RWPE1 (cell line): Measurements from ENCODE around the gene MSI1.

Experiments
- CTCF ChIA-PET: fragments of 350-600 bp; sonication (Branson Sonifier 250); formaldehyde crosslinking; extraction: SDS; loops from one replicate; lab custom pipeline; 2021; lab: Yijun Ruan, JAX
- POLR2A ChIA-PET: fragments of 400-600 bp; formaldehyde crosslinking; extraction: SDS; loops from one replicate; lab custom pipeline; 2020; ENCODE audit warnings: antibody characterized with exemption; ENCODE audit not compliant: low non-redundant PET; lab: Yijun Ruan, JAX
- DNase-seq: peaks from one replicate; pipeline ENCODE4 v3.0.0; 2012; ENCODE audit warnings: low spot score
- H3K27ac ChIP-seq: fragments of 450-650 bp; 2 replicates; pipeline ENCODE4 v1.5.1; 2017
- CTCF ChIP-seq: fragments of 450-650 bp; conservative IDR thresholded peaks from 2 replicates; pipeline ENCODE4 v1.5.1; 2017; ENCODE audit warnings: low read depth, mild to moderate bottlenecking

MSI1 gene

DNA sequence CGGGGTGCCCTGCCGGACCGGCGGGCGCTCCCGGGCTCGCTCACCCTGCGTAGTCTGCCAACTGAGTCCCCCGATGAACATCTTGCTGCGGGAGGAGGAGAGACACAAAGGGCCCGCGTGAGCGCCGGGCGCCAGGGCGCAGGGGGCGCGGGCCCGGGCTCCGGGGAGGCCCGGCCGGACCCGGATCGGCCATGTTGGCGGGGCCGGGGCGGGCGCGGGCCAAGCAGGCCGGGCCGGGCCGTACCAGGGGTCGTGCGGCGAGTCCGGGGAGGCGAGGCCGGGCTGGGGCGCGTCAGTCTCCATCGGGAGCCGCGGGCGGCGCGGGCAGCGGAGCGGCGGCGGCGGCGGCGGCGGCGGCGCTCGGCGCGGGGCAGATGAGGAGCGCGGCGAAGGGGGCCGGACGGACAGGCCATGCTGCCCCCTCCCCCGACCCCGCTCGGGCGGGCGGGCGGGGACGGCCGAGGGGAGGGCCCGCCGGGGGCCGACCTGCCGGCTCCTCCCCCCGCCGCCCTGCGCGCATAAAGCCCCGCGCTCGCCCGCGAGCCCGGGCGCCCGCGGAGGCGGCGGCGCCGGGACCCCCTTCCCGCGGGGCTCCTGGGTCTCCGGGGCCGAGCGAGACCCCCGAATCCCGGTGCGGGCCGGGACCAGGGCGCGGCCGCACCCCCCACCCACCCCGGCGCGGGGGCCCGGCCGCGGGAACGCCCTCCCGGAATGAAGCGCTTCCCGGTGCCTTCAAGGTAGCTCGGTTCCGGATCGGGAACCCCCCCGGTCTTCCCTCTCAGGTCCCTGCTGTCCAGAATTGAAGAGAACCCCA lies at the start of gene MSI1:
Gene MSI1, minus strand, starts transcription at position 376 of the 814 bp plus-strand sequence. Its CDS starts 73 bp downstream, at position 303.
- ChIA-PET CTCF (no interaction called here), POLR2A (no interaction called here)
- H3K27ac ChIP-seq = no peak within 1 kb of the TSS
- no peak for TF ChIP-seq CTCF
- no peak for DNase-seq

GRCh38 chr12:120417917-120418580 lies 49.1 kb upstream of the MSI1 start:
- no peak for DNase-seq
- CTCF ChIA-PET = interaction anchor here (0.6 to 1.5 kb wide), 2 partner anchors 10 to 12 kb away, joined by 4 to 5 read pairs; no protein-coding TSS in a partner anchor
- TF ChIP-seq CTCF = no peak
- POLR2A ChIA-PET = no interaction called here
- no peak overlapping the region for H3K27ac ChIP-seq

DNA sequence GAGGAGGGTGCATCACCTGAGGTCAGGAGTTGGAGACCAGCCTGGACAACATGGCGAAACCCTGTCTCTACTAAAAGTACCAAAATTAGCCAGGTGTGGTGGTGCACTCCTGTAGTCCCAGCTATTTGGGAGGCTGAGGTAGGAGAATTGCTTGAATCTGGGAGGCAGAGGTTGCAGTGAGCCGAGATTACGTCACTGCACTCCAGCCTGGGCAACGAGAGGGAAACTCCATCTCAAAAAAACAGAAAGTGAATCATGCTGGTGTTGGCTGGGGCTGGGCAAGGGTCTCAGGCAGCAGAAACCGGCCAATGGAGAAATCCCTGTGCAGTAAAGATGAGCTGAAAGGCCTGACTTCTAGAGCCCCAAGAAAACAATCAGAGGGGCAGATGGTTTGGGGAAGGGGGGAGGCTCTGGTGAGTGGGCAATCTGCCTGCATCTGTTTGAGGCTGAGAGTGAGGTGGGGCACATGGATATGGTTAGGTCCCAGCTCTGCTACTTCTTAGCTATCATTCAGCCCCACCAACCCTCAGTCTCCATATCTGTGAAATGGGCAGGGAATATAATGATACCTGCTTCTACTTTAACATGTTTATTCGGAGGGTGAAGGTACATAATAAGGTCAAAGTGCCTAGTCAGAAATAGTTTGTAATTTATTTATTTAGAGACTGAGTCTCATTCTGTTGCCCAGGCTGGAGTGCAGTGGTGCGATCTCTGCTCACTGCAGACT lies 47.7 kb upstream of the MSI1 start:
- no peak for TF ChIP-seq CTCF
- ChIA-PET CTCF (interaction anchor here (0.6 kb wide), 2 partner anchors 37 to 636 kb away, joined by 3 read pairs; no protein-coding TSS in a partner anchor), POLR2A (interaction anchor here (0.5 kb wide), 1 partner anchor 32 kb away, joined by 6 read pairs; no protein-coding TSS in a partner anchor)
- DNase-seq = no peak
- no peak overlapping the region for H3K27ac ChIP-seq

GRCh38 chr12:120413901-120414695 lies 45.1 kb upstream of the MSI1 start:
- CTCF ChIA-PET = no interaction called here
- POLR2A ChIA-PET = no interaction called here
- no peak overlapping the region for H3K27ac ChIP-seq
- no peak for DNase-seq
- no peak for TF ChIP-seq CTCF

DNA sequence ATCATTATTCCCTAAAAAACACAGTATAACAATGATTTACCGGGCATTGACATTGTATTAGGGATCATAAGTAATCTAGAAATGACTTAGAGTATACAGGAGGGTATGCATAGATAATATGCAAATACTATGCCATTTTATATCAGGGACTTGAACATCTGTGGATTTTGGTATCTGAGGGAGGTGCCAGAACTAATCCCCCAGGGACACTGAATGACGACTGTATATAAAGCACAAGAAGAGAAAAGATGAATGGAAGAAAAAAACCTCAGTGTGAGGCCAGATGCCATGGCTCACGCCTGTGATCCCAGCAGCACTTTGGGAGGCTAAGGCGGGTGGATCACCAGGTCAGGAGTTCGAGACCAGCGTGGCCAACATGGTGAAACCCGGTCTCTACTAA lies 43.5 kb upstream of the MSI1 start:
- ChIA-PET CTCF (interaction anchor here (0.6 kb wide), 1 partner anchor 24 kb away, joined by 3 read pairs; no protein-coding TSS in a partner anchor), POLR2A (no interaction called here)
- TF ChIP-seq CTCF = no peak
- no peak overlapping the region for H3K27ac ChIP-seq
- no peak for DNase-seq
